Bronchial epithelial cell (primary cell): Measurements from ENCODE around the gene MAP3K5. TPM values are rescaled to one million over a fixed set of nuclear protein-coding genes. Genes with fewer than 3 reads are reported as not detected.
"Not testable (repeated sequence)": the region's sequence is repeated elsewhere in the genome, so short reads cannot be mapped to it uniquely, and the experiment has no call there.

ENCODE experiments used
- DNase-seq: peaks from one replicate; pipeline ENCODE4 v3.0.0-alpha.2; 2010; ENCODE audit warnings: low read depth
- FAIRE-seq: peaks from 2 replicates; lab custom pipeline; 2011; peaks lifted over from hg19 to GRCh38; lab: Jason Lieb, UNC
- H3K27me3 ChIP-seq: 2 replicates; pipeline ENCODE4 v1.5.1; 2011; ENCODE audit warnings: low read length; ENCODE audit not compliant: control insufficient read depth, insufficient read depth
- H3K36me3 ChIP-seq: 2 replicates; pipeline ENCODE4 v1.5.1; 2011; ENCODE audit warnings: low read length; ENCODE audit not compliant: control insufficient read depth, insufficient read depth
- H3K4me3 ChIP-seq: 2 replicates; pipeline ENCODE4 v1.5.1; 2011; ENCODE audit warnings: mild to moderate bottlenecking, low read depth, low read length, control low read depth
- CTCF ChIP-seq: IDR thresholded peaks from 2 replicates; pipeline ENCODE4 v1.5.1; 2011; ENCODE audit warnings: mild to moderate bottlenecking, moderate library complexity, low read length, control low read depth, inconsistent platforms; ENCODE audit not compliant: insufficient read depth, severe bottlenecking
- total RNA-seq: library from RNA; depleted of rRNA; stranded (reverse); fragments of >200 nt; gene quantifications from 2 replicates; pipeline ENCODE4 v1.2.1, GENCODE V29; 2014

The MAP3K5 gene
- total RNA-seq, 1 donor from 2014 or later, result 8.2 TPM

GRCh38 chr6:136717716-136717990 lies 74.6 kb downstream of the MAP3K5 start:
- DNase-seq (no peak), FAIRE-seq (no peak)
- no peak for TF ChIP-seq CTCF
- Histone ChIP-seq H3K4me3 (no peak overlapping the region), H3K36me3 (no peaks in the 10 kb centered on the region), H3K27me3 (no peaks in the 10 kb centered on the region)

GRCh38 chr6:136716917-136717715 lies 75.2 kb downstream of the MAP3K5 start:
- H3K4me3 ChIP-seq, result no peak overlapping the region
- H3K36me3 ChIP-seq, result no peaks in the 10 kb centered on the region
- no peak for TF ChIP-seq CTCF
- FAIRE-seq (no peak), DNase-seq (no peak)
- H3K27me3 ChIP-seq, result no peaks in the 10 kb centered on the region

GRCh38 chr6:136712642-136713041 lies 79.6 kb downstream of the MAP3K5 start:
- not testable (repeated sequence) for H3K36me3 ChIP-seq, DNase-seq, H3K4me3 ChIP-seq, H3K27me3 ChIP-seq, FAIRE-seq

GRCh38 chr6:136711644-136712043 lies 80.6 kb downstream of the MAP3K5 start:
- FAIRE-seq, result no peak
- no peak overlapping the region for H3K4me3 ChIP-seq
- no peaks in the 10 kb centered on the region for H3K36me3 ChIP-seq
- no peak for DNase-seq
- H3K27me3 ChIP-seq, result no peaks in the 10 kb centered on the region
- no peak for TF ChIP-seq CTCF

GRCh38 chr6:136710877-136711552 lies 81.3 kb downstream of the MAP3K5 start:
- no peak for TF ChIP-seq CTCF
- Histone ChIP-seq H3K27me3 (no peaks in the 10 kb centered on the region), H3K4me3 (no peak overlapping the region), H3K36me3 (no peaks in the 10 kb centered on the region)
- DNase-seq, result peak; percentile 22
- no peak for FAIRE-seq

- no peak for TF ChIP-seq CTCF
- FAIRE-seq, result no peak
These were observed 82.8 kb downstream of the MAP3K5 start for GRCh38 chr6:136709429-136709828.

More at GRCh38 chr6:136709429-136709828, 82.8 kb downstream of the MAP3K5 start:
- no peaks in the 10 kb centered on the region for H3K36me3 ChIP-seq
- DNase-seq, result no peak
- H3K4me3 ChIP-seq, result no peak overlapping the region
- H3K27me3 ChIP-seq, result no peaks in the 10 kb centered on the region
